ENCODE measurements around the gene WWTR1. TPM values are rescaled to one million over a fixed set of nuclear protein-coding genes. Genes with fewer than 3 reads are reported as not detected.

Gene WWTR1
- total RNA-seq, 1 donor from 2014 or later: 52.0 TPM

DNA sequence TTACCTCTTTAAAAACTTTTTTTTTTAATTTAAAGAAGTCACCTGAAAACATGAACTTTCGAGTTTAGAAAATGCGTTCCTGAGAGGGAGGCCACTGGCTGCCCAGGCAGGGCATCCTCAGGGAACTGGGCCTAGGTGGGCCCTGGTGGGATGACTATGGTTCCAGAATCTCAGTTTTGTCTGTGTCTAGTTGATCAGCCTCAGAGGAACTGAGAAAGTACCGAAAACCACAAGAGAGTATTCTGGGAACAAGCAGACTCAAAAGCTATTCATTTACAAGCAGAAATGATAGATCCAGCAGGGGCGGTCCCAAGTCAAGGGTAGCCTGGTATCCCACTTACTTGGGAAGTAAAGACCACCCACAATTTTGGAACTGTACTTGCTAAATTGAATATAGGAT, 10.5 kb downstream of the WWTR1 start:
- DNase-seq (ENCODE audit: low read depth): no peak
- TF ChIP-seq, protein P1, sequence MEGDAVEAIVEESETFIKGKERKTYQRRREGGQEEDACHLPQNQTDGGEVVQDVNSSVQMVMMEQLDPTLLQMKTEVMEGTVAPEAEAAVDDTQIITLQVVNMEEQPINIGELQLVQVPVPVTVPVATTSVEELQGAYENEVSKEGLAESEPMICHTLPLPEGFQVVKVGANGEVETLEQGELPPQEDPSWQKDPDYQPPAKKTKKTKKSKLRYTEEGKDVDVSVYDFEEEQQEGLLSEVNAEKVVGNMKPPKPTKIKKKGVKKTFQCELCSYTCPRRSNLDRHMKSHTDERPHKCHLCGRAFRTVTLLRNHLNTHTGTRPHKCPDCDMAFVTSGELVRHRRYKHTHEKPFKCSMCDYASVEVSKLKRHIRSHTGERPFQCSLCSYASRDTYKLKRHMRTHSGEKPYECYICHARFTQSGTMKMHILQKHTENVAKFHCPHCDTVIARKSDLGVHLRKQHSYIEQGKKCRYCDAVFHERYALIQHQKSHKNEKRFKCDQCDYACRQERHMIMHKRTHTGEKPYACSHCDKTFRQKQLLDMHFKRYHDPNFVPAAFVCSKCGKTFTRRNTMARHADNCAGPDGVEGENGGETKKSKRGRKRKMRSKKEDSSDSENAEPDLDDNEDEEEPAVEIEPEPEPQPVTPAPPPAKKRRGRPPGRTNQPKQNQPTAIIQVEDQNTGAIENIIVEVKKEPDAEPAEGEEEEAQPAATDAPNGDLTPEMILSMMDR (conservative IDR thresholded peaks at IDR 0.05; ENCODE audit: low read depth, low read length): no peak
- no peak overlapping the region for H3K4me3 ChIP-seq (ENCODE audit: low read depth, low read length)

DNA sequence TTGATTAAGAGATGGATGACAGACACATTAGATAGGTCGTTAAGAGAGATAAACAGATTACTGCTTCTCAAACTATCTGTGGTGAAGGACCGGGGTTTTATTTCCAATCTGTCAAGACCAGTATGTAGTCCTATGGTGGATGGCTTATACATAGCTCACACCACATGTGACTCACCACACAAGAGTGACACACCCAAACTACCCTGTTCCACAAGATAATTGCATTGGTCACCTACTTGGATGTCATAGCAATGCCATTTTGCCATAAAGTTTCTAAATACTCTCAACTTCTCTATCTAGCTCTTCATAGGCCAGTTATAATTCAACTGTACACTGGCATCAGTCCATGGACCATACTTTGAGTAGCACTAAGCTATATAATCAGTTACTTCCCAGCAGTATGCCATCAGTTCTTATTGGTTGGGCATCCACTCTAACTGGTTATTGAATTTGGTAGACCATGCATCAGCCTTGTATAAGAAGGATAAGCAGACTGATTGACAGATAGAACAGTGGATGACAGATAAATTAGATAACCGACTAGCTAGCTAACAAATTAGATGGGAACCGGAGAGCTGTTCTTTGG, 11.6 kb downstream of the WWTR1 start:
- DNase-seq (ENCODE audit: low read depth): no peak
- H3K4me3 ChIP-seq (ENCODE audit: low read depth, low read length): no peak overlapping the region
- TF ChIP-seq, protein P1 (conservative IDR thresholded peaks at IDR 0.05; ENCODE audit: low read depth, low read length): no peak

DNA sequence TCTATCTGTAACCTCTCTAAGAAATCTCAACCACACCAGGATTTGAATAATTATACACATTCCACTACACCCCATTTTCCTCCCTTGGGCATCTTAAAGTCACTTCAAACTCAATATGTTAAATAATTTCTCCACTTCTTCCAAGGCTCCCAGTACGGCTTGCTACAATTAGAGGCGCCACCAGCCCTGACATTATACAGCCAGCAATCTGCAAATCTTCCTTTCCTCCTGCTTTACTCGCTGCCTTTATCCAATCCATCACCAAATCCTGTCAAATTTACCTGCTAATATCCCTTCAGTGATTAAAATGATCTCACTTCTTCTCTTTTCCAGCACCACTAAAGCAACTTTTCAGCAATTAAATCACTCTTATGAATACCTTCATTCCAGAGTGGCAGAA, 13.9 kb downstream of the WWTR1 start:
- no peak for DNase-seq (ENCODE audit: low read depth)
- H3K4me3 ChIP-seq (ENCODE audit: low read depth, low read length): no peak overlapping the region
- TF ChIP-seq, protein P1 (conservative IDR thresholded peaks at IDR 0.05; ENCODE audit: low read depth, low read length): no peak

DNA sequence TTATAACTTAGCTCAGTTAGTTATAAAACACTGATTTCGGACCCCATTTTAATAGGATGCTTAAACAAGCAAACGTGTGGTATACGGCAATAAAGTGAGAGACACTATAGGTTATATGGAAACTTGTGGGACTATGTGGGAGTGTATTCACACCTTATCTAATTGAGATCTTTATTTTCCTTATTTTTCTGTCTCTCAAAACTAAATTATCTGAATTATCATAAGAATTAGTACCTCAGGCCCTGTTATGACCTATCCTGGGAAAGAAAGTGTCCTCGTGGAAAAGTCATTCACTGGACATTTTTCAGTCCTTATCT, 14.4 kb downstream of the WWTR1 start:
- DNase-seq (ENCODE audit: low read depth): no peak
- TF ChIP-seq, protein P1 (conservative IDR thresholded peaks at IDR 0.05; ENCODE audit: low read depth, low read length): no peak
- H3K4me3 ChIP-seq (ENCODE audit: low read depth, low read length): no peak overlapping the region

DNA sequence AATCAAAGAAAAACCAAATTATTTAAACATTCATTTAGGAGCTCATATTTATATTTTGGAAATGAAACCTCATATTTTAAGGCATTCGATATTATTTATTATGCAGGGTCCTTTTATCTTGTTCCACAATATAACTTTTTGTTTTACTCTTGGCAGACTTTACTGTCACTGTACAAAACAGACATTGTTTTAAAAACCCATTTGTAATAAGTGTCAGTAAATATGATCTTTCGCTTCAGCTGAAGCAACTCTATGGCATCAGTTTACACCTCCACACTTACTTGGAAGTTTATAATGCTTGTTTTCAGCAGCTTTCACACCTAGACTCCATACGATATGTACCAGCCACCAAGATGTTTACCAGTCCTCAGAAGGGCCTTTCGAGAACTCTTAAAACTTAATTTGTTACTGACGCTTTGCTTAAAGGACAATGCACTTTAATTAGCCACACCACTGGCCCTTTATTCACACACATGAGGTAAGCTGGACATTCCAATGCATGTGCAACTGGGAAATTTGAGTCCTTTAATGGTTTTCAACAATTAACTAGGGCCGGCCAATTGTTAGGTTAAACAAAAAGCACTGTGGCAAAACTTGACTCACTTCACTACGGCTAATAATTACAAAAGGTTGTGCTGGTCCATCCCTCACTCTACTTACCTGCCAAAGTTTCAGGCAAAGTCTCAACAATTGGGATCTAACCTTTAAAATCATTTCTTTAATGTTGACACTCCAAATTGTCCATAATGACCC, 16.7 kb downstream of the WWTR1 start:
- TF ChIP-seq, protein P1 (conservative IDR thresholded peaks at IDR 0.05; ENCODE audit: low read depth, low read length): no peak
- H3K4me3 ChIP-seq (ENCODE audit: low read depth, low read length): peak overlapping the region; percentile 15
- peak; percentile 80 for DNase-seq (ENCODE audit: low read depth)

DNA sequence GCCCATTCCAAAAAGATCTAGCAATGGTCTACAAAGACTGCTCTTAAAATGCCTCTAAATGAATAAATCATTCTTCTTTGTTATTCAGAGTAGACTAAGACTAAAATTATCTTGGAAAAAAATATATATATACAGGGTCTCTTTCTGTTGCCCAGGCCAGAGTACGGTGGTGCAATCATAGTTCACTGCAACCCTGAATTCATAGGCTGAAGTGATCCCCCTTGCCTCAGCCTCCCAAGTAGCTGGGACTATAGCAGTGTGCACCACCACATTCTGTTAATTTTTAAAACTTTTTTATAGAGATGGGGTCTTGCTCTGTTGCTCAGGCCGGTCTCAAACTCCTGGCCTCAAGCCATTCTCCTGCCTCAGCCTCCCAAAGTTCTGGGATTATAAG, 18.7 kb downstream of the WWTR1 start:
- DNase-seq (ENCODE audit: low read depth): no peak
- TF ChIP-seq, protein P1 (conservative IDR thresholded peaks at IDR 0.05; ENCODE audit: low read depth, low read length): no peak
- peak overlapping the region; percentile 5 for H3K4me3 ChIP-seq (ENCODE audit: low read depth, low read length)
